KBM-7 (cell line): ENCODE results near the gene SMIM38.

Experiments used
- DNase-seq: peaks from one replicate; pipeline ENCODE4 v3.0.0-alpha.2; 2015
- in situ Hi-C: fragments of 300-500 bp; cut with MboI; formaldehyde crosslinking; loops from 2 replicates; pipeline ENCODE4 v1.14.3; 2020; ENCODE audit warnings: low sequenced_read_pairs, low pct_unique_long_range_greater_than_20kb, mixed read lengths

SMIM38 gene

DNA sequence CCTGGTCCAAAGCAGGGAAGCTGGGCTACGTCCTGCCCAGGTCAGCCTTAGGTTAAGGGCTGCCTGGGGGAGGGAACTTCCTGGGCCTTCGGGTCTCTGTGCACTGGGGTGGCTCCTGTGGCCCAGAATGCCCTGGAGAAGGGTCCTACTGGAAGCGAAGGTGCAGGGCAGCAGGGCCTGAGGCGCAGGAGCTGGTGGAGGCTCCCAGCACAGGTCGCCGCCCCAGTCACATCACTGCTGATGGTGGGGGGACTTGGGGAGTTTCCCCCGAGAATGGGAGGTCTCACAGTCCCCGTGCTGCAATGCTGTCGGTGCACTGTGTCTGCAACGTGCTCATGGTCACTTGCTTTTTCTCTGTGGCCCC, 815 bp upstream of the SMIM38 start:
- in situ Hi-C loops = no loop called here

DNA sequence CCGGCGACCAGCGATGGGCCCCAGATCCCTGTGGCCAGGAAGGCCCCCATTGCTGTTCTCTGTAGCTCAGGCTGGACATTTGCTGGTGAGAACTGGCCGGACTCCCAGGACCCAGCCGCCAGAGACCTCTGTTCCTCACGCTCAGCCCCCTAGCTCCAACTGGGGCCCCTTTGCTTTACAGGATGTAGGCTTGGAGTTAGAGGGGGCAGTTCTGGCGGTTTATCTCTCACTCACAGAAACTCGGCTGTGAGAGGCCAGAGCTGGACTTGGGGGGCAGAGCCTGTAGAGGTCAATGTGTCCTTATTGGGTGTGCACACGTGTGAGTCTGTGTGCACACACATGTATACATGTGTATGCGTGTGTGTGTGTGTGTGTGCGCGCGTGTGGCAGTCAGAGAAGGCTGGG, 502 bp downstream of the SMIM38 start:
- DNase-seq = no peak
- in situ Hi-C loops = no loop called here

More for the DNA sequence above, 815 bp upstream of the SMIM38 start:
- no peak for DNase-seq

GRCh38 chr11:69156673-69157155, 979 bp downstream of the SMIM38 start:
- DNase-seq = no peak
- in situ Hi-C loops = no loop called here

GRCh38 chr11:69157156-69157821, 1.6 kb downstream of the SMIM38 start:
- no peak for DNase-seq
- in situ Hi-C loops = no loop called here

- no peak for DNase-seq
- in situ Hi-C loops = no loop called here
Observed at GRCh38 chr11:69157822-69158231, 2.1 kb downstream of the SMIM38 start.

DNA sequence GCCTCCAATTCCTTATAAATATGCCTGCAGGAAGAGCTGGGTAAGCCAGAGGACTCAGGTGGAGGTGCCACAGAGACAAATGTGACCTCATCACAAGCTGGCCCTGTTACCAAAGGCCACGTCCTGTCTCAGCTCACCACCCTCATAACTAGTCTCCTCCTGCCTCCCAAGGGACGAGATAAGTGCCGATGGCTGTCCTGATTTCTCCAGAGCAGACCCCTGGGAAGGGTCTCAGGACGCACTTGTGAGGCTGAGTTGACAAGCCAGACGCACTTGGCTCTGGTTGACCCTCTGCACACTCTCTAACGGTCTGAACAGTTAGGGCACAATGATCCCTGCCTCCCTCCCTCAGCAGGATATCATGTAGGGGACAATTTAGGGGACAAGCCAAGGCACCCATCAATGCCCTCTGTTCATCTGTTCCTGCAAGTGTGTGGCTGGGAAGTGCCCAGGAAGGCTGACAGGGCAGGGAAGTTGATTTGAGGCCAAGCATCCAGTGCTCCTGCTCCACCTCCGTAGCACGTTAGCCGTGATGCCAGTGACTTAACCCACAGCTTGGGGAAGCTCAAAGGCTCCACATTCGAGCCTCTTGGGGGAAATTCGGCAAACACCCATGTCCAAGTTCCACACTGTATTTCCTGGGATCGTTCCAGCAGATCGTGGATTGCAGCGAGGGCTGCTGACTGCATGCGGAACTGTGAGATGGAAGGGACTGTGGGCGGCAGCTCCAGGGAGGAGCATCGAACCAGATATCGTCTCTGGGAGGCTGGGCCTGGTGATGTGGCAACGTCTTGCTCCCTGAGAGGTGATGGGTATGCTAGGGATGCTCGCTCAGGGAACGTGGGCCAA, 2.8 kb downstream of the SMIM38 start:
- in situ Hi-C loops = no loop called here
- no peak for DNase-seq

- DNase-seq = no peak
- in situ Hi-C loops = no loop called here
Observed at GRCh38 chr11:69159150-69159852, 3.6 kb downstream of the SMIM38 start.

DNA sequence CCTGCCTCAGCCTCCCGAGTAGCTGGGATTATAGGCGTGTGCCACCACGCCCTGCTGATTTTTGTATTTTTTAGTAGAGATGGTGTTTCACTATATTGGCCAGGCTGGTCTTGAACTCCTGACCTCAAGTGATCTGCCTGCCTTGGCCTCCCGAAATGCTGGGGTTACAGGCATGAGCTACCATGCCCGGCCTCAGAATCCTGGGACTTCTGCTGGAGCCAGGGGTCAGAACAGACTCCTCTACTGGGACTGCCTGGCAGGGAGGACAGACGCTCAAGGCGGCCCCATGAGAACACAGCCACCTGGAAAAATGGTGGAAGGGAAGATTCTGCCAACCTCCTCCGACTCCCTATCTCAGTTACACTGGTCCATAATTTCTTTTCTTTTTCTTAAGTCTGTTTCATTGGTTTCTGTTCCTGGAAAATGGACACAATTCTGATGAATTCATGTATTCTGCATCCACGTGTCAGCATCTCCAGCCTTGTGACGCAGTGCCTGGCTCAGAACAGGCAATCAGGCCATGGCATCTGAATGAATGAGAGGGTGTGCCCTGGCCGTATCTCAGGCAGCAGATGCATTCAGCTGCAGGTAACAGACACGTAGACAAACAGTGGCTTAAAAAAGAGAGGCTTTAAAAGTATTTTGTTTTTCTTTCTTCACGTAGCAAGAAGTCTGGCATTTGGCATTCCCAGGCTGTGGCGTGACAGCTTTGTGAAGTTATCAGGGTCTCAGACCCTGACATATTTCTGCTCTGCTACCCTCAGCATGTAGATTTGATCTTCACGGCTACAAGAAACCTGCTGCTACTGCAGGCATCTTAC, 4.8 kb downstream of the SMIM38 start:
- in situ Hi-C loops = no loop called here
- no peak for DNase-seq

DNA sequence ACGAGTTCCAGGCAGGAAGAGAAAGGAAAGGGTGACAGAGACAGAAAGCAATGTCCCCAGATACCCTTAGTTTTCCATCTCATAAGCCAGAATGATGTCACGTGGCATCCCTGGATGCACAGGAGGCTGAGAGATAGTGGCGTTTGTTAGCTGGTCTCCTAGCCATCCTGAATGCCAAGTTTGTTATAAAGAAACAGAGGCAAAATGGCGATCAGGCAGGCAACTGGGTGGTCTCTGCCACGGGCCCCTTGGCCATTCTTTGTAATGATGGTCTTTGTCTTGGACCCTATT, 5.3 kb downstream of the SMIM38 start:
- in situ Hi-C loops = no loop called here
- DNase-seq = no peak

GRCh38 chr11:69162505-69162904, 6.8 kb downstream of the SMIM38 start:
- in situ Hi-C loops = no loop called here
- no peak for DNase-seq

DNA sequence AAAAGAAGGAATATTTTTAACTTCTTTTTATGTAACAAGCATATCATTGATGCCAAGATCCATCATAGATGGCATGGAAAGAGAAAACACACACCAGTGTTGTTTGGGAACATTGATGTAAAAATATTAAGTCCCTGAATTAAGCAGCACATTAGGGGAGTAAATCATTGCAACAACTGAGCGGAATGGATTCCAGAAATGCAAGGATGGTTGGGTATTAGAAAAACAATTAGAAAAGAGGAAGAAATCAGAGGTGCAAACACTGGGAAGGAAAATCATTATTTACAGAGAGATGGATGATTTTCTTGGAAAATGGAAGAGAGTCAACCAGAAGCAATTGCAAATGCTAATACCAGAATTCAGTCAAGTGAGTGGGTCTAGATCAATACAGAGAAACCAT, 8.1 kb downstream of the SMIM38 start:
- in situ Hi-C loops = no loop called here
- no peak for DNase-seq

DNA sequence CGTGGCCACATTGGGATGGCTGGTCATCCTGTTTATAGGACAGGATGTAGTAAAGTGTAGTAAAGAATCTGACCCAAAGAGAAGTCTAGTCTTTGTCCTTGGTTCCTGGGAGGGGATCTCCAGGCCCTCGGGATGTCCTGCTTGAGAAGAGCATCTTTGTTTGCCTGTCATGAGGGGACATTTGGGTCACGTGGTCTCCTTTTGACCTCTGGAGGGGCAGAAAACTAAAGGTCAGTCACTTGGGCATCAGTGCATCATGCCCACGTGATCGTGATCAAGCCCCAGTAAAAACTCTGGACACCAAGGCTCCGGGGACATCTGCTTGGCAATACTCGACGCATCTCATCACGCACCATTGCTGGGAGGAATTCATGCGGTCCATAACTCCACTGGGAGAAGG, 9.1 kb downstream of the SMIM38 start:
- DNase-seq = no peak
- in situ Hi-C loops = no loop called here

- in situ Hi-C loops = no loop called here
Observed at GRCh38 chr11:69165775-69166174, 10.0 kb downstream of the SMIM38 start.

DNA sequence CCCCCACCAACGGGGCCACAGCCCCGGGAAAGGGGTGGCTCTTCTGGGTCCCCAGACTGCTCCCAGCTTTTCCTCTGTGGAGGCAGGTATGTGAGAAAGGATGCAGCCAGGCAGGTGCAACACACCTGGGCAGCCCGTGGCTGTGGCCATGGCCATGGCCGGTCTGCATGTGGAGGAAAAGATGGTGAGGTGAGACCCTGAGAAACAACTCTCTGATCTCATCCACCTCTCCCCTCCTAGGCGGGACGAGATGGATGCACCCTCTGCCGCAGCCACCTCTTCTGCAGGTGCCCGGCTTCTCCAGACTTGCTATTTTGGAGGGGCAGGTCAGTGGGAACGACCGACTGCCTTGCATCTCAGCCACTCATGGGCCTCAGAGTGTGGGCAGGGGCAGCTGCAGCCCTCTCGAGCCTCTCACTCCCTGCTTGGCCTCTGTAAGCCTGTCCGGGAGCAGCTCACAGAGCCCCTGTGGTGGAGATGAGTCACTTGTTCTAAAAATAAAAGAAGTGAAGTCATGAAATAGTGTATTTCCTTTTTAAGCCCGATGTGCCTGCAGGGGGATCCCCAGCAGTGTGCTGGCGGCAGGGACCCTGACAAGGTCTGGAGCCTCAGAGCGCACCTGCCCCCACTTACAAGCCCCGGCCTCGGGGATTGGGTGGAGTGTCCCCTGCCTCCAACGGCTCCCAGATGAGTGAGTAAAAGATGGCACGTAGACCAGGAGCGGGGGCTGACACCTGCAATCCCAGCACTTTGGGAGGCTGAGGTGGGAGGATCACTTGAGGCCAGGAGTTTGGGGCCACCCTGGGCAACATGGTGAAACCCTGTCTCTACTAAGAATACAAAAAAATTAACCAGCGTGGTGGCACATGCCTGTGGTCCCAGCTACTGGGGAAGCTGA, 10.7 kb downstream of the SMIM38 start:
- peak; percentile 60 for DNase-seq
- in situ Hi-C loops = no loop called here

More at GRCh38 chr11:69165775-69166174, 10.0 kb downstream of the SMIM38 start:
- no peak for DNase-seq

- in situ Hi-C loops = no loop called here
- DNase-seq = no peak
Observed at GRCh38 chr11:69167130-69167915, 11.6 kb downstream of the SMIM38 start.

DNA sequence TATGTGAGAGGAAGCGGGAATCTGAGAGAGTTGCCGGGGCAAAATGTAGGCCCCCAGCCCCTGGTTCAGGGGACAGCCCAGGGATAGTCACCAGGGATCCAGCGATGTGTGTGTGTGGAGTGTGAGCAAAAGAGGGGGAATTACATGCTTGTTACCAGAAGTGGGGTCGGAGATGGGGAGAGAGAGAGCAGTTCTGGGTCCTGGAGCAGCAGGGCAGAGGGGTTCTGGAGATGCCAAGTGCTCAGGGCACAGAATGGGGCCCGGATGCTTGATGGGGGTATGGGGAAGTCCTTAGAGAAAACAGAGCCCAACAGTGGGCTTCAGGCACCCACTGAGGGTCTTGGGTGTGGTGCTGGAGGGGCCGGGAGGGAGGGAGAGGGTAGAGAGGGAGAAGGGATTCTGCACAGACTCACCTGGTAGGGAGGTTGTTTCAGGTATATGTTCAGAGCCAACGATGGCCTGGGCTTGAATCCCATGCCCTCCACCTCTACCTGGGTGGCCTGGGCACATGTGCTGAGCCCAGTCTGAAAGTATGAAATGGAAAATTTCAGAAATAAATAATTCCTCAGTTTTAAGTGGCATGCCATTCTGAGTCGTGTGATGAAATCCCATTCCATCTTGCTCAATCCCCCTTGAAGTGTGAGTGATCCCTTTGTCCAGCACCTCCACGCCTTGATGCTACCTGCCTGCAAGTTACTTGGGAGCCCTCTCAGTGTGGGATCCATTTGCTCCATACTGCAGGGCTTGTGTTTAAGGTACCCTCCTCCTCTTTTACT, 12.4 kb downstream of the SMIM38 start:
- in situ Hi-C loops = no loop called here
- DNase-seq = no peak

- DNase-seq = no peak
- in situ Hi-C loops = no loop called here
Observed at GRCh38 chr11:69169479-69169878, 13.7 kb downstream of the SMIM38 start.
